Measurements from ENCODE around the gene HYI.
A peak's percentile ranks its signal among the peaks of the same experiment; 100 is the strongest.
"Not testable (repeated sequence)": the region's sequence is repeated elsewhere in the genome, so short reads cannot be mapped to it uniquely, and the experiment has no call there.

HYI gene, protein sequence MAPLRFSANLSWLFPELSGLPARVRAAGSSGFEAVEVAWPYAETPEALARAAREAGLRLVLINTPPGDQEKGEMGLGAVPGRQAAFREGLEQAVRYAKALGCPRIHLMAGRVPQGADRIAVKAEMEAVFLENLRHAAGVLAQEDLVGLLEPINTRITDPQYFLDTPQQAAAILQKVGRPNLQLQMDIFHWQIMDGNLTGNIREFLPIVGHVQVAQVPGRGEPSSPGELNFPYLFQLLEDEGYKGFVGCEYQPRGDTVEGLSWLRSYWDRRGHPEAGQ

DNA sequence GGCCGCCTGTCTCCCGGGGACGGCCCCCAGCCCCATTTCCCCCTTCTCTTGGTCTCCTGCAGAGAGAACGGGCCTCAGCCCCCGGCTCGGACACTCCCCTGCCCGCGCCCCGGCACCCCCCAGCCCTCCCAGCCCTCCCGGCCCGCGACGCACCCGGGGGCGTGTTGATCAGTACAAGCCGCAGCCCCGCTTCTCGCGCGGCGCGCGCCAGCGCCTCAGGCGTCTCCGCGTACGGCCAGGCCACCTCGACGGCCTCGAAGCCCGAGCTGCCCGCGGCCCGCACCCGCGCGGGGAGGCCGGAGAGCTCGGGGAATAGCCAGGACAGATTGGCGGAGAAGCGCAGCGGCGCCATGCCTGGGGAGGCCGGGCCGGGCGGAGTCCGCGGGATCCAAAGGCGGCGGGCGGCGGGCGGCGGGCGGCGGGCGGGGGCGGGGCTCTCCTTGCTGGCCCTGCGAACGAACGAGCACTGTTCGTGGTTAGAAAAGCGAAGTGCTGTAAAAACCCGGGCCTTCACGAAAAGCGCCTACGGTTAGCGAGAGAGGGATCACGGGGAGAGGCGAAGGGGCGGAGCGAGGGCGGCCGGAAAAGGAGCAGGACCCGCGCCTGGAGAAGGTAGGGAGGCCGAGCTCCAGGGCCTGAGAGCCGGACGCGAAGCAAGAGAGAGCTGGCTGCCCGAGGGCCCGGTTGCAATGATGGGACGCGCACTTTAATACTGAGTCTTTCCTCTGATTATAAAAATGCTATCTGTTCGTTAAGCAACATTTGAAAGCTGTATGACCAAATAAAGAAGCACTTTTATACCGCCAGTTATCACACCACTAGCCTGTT, at the start of gene HYI:
Gene HYI (minus strand): TSS at position 490 of the 828 bp plus-strand sequence. CDS start 138 bp downstream, at position 352.
- peak; percentile 58 for DNase-seq

DNA sequence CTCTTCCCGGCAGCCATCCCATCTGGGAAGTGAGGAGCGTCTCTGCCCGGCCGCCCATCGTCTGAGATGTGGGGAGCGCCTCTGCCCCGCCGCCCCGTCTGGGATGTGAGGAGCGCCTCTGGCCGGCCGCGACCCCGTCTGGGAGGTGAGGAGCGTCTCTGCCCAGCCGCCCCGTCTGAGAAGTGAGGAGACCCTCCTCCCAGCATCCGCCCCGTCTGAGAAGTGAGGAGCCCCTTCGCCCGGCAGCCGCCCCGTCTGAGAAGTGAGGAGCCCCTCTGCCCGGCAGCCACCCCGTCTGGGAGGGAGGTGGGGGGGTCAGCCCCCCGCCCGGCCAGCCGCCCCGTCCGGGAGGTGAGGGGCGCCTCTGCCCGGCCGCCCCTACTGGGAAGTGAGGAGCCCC, 48.1 kb upstream of the HYI start:
- not testable (repeated sequence) for DNase-seq

DNA sequence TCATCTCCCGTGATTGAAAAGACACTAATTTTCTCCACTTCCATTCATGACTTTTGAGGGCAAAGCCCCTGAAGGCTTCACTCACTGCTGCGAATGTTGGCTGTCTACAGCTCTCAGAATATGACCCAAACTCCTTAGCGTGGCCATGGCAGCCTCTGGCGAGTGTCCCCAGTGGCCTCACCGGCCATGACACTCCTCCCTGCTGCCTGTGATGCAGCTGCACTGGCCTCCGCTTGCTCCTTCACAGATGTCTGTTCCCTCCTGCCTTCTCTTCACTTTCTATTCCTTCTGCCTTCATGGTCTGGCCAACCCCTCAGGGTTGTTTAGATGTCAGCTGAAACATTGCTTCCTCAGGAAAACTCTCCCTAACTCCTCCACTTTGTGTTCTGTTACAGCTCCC, 46.2 kb upstream of the HYI start:
- no peak for DNase-seq

DNA sequence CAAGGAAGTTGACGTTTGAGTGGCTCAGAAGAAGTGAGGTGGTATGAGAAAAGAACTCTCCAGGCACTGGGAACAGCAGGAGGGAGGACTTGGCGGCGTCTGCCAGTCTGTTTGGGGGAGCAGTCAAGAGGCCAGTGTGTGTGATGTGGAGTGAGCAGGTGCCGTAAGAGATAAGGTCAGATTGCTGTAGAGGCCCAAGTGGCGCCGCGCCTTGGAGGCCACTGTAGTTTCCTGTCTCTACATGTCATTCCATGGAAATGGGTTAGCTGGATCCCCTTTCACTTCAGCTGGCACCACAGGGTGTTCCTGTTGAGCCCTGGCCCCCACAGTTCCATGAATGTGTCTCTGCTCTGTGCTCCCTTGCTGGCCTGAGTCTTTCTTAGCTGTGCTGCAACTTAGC, 41.5 kb upstream of the HYI start:
- no peak for DNase-seq

DNA sequence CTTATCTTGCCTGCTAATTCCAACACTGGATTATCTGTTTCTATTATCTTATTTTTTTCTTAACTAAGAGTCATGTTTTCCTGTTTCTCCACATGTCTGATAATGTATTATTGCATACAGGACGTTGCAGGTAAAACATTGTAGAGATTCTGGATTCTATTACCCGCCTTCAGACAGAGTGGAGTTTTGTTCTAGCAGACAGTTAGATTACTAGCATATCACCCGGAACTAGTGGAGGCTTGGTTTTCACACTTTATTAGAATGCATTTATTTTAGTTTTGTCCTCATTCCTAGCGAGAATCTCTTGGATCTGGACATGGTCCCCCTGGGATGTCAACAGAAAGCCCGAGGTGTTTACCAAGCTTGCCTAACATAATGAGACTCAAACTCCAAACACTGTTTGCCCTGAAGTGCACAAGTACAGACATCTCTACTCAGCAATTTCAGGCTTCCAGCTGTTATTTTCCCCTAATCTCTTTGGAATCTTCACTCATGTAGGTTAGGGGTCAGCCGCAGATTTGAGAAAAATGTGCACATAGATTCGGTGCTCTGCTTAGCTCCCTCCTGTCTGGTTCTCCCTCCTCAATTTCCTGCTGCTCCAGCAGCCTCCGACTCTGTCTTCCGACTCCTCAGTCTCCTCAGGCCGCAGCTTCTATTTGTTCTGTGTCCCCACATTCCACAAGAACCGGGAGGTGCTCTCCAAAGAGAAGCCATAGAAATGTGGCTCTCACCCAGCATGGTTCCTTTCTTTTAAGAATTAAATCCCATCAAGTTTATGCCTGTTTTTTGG, 40.1 kb upstream of the HYI start:
- DNase-seq = no peak

DNA sequence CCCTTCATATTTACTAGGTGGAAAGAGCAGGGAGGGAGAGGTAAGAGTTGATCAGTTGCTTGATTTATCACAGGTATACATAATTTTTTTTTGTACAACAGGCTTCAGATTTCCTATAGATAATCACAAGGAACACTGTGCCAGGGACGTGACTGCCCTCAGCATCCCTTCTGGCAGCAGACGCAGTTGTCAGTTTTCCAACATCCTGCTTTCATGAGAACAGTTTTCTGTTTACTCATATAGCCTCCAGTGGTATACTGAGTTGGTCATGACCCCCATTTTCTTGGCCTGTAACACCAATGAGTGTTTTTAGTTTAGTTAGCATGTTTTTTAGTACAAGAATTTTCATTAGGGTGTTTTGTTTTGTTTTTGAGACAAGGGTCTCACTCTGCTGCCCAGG, 39.1 kb upstream of the HYI start:
- DNase-seq = no peak

DNA sequence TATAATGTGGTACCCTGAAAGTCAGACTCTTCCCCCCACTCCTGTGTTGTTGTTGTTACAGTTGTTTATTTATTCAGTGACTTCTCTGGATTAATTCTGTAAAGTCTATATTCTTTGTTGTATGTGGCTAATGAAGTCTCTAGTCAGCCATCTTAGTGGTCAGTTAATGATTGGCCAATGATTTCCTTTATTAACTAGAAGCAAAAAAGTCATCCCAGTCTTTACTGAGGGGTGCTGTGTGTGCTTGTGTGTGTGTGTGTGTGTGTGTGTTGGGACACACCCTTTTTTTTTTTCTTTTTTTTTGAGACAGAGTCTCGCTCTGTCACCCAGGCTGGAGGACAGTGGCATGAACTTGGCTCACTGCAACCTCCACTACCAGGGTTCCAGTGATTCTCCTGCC, 37.3 kb upstream of the HYI start:
- DNase-seq = no peak

DNA sequence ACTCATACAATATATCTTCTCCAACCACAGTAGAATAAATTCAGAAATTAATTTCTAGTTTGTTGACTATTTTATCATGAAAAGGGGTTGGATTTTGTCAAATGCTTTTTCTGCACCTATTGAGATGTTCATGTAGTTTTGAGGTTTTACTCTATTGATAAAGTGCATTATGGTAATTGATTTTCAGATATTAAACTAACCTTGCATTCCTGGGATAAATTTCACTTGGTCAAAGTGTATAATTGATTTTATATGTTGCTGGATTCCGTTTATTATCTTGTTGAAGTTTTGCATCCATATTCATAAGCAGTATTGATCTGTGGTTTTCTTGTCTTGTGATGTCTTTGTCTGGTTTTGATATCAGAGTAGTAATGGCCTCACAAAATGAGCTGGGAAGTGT, 34.4 kb upstream of the HYI start:
- no peak for DNase-seq

DNA sequence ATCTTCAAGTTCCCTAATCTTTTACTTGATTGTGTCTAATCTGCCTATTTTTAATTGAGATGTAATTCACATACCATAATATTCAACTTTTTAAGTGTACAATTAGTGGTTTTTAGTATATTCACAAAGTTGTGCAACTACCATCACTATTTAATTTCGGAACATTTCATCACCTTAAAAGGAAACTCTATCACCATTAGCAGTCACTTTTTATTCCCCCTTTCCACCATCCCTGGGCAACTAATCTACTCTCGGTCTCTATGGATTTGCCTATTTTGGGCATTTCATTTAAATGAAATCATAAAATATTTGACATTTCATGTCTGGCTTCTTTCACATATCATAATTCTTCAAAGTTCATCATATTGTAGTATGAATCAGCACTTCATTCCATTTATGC, 30.6 kb upstream of the HYI start:
- no peak for DNase-seq

DNA sequence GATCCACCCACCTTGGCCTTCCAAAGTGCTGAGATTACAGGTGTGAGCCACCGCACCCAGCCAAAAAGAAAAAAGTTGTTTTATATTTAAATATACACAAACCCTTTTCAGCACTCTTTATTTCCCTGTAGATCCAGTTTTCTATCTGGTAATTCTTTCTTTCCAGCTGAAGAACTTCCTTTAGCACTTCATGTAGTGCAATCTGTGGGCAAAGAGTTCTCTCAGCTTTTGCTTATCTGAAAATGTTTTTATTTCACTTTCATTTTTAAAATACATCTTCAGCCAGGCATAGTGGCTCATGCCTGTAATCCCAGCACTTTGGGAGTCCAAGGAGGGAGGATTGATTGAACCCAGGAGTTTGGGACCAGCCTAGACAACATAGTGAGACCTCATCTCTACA, 28.5 kb upstream of the HYI start:
- DNase-seq = no peak

DNA sequence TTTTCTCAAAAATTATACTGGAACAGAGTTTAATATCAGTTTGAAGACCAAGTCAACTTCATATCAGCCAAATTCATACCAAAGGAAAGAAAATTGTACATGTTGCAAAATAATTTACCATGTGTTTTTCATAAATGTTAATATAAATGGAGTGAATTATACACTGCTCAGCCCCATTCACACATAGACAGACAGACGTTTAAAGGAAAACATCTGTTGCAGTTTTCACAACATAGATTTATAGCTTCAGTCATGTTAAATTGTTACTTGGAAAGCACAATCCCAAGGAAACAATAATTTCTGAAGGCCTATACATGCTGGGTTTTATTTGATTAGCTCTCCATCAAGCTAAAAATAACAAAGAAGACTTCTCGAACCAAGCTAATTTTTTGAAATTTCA, 27.8 kb upstream of the HYI start:
- DNase-seq = no peak

DNA sequence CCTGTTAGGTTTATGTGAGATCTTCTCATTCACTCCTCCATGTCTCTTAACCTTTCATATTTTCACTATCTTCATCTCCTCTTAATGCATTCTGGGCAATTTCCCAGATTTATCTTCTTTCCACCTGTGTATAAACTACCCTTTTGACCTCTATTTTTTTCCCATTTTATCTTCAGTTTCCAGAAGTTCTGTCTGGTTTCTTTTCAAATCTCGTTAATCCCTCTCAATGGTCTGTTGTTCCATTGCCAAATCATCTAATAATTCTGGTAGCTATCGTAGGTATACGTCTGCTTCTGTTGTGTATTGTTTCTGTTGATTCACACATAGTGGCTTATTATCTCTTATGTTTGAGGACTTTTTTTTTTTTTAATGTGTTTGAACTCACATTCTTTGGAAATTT, 25.7 kb upstream of the HYI start:
- DNase-seq = no peak

DNA sequence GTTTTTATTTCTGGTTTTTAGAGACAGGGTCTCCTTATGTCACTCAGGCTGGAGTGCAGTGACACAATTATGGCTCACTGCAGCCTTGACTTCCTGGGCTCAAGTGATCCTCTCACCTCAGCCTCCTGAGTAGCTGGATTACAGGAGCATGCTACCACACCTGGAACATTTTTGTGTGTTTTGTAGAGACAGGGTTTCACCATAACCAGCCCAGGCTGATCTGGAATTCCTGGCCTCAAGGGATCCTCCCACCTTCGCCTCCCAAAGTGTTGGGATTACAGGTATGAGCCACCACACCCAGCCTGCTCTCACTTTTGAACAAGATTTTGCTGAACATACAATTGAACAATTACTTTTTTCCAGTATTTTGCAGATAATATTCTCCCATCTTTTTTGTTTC, 24.0 kb upstream of the HYI start:
- no peak for DNase-seq

DNA sequence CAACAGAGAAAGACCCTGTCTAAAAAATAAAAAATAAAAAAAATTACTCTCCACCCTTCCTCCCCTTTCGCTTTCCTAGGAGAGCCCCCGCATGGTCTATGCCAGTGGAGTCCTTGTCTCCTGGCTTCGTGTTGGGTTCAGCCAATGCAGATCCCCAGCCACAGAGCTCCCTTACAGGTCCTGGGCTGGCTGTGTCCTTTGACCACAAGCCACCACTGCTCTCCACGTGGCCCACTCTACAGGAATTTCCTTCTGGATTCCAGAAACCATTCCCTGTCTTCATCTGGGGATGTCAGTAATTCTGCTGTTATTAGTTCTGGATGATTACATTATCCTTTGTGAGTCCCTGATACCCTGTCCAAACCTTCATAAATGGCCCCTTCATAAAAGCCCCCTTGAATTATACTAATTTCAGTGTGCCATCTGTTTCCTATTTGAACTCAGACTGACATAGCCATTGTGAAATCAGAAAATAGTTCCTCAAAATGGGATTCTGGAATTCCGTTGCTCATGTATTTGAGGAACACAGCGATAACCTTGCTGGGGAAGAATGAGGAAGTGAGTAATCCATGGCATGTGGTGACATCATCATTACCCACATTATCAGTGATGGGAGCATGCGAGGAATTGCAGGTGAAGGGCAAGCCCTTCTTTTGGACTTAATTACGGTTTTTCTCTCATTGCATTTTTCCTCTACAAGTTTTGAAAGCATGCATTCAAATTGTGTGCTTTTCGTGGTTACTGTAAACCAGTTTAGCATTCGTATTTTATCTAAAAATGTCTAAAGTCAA, 22.1 kb upstream of the HYI start:
- DNase-seq = not testable (repeated sequence)

DNA sequence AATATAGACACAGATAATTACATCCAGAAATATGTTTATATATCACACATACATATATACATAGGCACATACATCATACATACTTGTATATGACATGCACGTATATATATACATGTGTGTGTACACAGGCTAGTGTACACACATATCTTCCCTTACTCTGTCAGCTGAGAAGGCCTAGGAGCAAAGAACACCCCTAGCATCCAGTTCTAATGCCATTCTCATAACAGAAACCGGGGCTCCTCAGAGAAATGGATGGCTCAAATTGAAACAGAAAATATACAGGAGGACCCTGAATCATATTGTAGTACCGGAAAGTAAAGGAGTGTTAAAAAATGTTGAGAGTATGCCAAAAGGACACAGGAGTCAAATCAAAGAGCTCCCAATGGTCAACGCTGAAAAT, 19.7 kb upstream of the HYI start:
- no peak for DNase-seq

DNA sequence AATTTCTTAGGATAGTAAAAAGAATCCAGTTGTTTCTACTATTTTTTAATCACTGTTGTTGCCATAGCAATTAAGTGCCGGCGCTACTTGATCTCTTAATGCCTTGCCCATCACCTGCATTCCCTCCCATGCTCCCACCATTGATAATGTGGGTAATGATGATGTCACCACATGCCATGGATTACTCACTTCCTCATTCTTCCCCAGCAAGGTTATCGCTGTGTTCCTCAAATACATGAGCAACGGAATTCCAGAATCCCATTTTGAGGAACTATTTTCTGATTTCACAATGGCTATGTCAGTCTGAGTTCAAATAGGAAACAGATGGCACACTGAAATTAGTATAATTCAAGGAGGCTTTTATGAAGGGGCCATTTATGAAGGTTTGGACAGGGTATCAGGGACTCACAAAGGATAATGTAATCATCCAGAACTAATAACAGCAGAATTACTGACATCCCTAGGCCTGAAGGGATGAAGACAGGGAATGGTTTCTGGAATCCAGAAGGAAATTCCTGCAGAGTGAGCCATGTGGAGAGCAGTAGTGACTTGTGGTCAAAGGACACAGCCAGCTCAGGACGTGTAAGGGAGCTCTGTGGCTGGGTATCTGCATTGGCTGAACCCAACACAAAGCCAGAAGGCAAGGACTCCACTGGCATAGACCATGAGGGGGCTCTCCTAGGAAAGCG, 18.9 kb upstream of the HYI start:
- not testable (repeated sequence) for DNase-seq

DNA sequence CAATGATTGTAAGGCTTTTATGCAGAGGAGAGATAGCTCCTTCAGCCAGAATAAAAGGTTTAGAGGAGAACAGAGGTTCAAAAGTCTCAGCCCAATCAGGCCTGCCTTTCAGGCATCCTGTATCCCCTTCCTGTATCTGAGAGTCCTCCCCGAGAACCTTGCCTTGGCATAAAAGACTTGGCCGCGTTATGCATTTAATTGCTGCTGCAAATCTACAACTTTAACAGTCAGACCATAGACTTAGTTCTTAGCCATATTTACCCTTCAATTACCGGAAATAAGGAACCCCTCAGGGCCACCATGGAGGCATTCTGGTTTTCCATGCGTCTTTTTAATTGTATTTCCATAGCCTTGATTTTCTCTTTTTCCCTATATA, 18.3 kb upstream of the HYI start:
- no peak for DNase-seq

DNA sequence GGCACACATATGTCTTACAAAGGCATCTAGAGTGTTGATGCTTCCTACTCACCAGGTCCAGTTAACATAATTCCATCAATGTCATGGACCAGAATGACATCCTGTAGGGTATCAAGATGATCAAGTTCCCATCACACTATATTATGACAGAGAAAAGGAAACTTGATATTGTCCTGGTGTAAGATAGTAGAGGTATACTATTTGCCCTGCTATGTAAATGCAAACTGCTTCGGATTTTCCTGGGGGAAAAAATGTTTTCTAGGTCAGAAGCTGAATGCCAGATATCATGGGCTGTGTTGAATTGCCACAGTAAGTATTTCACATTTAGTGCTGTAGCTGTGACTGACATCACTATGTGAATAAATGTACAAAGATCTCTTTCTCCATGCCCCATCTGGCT, 16.2 kb upstream of the HYI start:
- DNase-seq = no peak

DNA sequence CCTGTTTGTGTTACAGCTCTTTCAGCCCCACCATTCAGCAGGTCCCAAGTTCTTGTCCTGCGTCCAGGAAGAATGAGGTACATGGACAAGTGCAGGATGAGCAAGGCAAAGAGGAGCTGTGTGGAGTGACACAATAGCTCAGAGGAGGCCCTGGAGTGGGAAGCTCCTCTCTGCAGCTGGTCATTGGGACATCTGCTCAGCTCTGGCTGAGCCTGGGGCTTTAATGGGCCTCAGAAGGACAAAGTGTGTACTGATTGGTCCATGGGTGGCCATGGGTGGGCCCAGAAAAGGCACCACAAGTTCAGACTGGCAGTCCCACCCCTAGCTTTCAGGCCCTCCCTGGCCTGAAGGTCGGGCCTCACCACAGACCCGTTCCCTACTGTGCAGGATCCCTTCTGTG, 14.7 kb upstream of the HYI start:
- DNase-seq = no peak

DNA sequence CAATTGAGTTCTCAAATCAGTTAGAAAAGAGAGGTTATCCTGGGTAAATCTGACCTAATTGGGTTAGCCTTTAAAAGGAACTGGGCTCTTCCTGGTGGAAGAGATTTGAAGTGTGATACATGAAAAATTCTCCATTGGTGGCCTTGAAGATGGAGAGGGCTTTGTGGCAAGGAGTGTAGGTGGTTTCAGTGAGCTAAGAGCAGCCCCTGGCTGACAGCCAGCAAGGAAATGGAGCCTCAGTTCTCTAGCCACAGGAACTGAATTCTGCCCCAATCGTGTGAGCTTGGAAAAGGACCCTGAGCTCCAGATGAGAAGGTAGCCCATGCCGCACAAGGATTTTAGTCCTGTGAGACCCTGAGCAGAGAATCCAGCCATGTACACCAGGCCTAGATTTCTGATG, 12.7 kb upstream of the HYI start:
- DNase-seq = no peak

DNA sequence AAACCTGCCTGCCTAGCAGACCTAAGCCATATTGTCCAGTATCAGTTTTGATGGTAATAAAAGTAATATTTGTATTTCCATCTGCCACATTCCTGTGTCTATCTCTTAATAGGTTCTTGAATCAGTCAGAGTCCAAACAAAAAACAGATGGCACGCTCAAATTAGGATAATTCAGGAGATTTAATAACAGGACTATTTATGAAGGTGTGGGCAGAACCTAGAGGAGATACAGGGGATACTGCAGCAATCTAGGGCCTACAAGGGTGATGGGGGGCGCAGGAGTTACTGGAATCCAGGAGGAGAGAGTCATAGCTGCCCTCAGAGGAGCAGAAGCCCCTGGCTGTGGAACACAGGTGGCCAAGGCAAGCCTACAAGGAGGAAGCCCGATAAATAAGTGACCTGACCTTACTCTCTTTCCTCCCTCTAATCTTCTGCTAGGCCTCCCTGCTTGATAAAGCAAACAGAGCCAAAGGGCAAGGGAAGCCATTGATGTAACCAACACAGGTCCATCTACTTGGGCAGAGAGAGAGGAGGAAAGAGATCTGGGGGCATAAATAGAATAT, 11.9 kb upstream of the HYI start:
- no peak for DNase-seq

Measured in activated effector memory CD4-positive, alpha-beta T cell treated with Interleukin-2 at 50 U/mL for 16 hours (primary cell).